Sigmoid colon (tissue), 7 donors: ENCODE measurements around the gene CD226. TPM values are rescaled to one million over a fixed set of nuclear protein-coding genes. Genes with fewer than 3 reads are reported as not detected.

Experiments
- DNase-seq: peaks from one replicate; pipeline ENCODE4 v3.0.0-alpha.2; 2019
- H3K27ac ChIP-seq, 4 donors: fragments of 200-600 bp; sonication (generic); one replicate each; pipeline ENCODE4 v1.5.1; 2016 to 2019; ENCODE audit warnings: mild to moderate bottlenecking in 1 of 4
- H3K27me3 ChIP-seq, 3 donors: fragments of 200-600 bp; sonication (generic); one replicate each; pipeline ENCODE4 v1.5.1; 2019; ENCODE audit warnings: mild to moderate bottlenecking in 1 of 3
- H3K36me3 ChIP-seq, 4 donors: fragments of 200-600 bp; sonication (generic); one replicate each; pipeline ENCODE4 v1.5.1; 2016 to 2019
- H3K4me1 ChIP-seq, 4 donors: fragments of 200-600 bp; sonication (generic); one replicate each; pipeline ENCODE4 v1.5.1; 2017 to 2019
- H3K4me3 ChIP-seq, 4 donors: fragments of 200-600 bp; sonication (generic); one replicate each; pipeline ENCODE4 v1.5.1; 2017 to 2019; ENCODE audit warnings: mild to moderate bottlenecking in 2 of 4, moderate library complexity in 1 of 4
- H3K9me3 ChIP-seq, 4 donors: fragments of 200-600 bp in 3 of 4; sonication (generic) in 3 of 4; one replicate each; pipeline versions ENCODE4 v1.5.1 to v1.6.1; 2013 to 2019
- EP300 ChIP-seq, 4 donors: sonication (generic); formaldehyde crosslinking; IDR thresholded peaks; one replicate each; pipeline ENCODE4 v1.6.1; 2017; ENCODE audit warnings: antibody characterized with exemption in 4 of 4
- POLR2A ChIP-seq, 2 donors: fragments of 450-650 bp; IDR thresholded peaks; one replicate each; pipeline ENCODE4 v1.6.1; 2016; ENCODE audit warnings: antibody characterized with exemption in 2 of 2, mild to moderate bottlenecking in 2 of 2, moderate library complexity in 2 of 2
- POLR2AphosphoS5 ChIP-seq, 4 donors: sonication (generic); formaldehyde crosslinking; IDR thresholded peaks; one replicate each; pipeline ENCODE4 v1.6.1; 2017; ENCODE audit warnings: antibody characterized with exemption in 4 of 4
- WGBS, 2 donors: extraction: QIAGEN DNeasy Blood & Tissue Kit; methylation state at CpG; one replicate each; pipeline ENCODE4 v1.1.7; 2013; 5-methylcytosine and 5-hydroxymethylcytosine counted together
- intact Hi-C: fragments of 100-400 bp; cut with DNase I; formaldehyde crosslinking; loops from one replicate; pipeline ENCODE4 v1.15.1; 2023
- polyA plus RNA-seq, 3 donors: library from polyadenylated mRNA; stranded (reverse); fragments of 200-250 nt; gene quantifications; one replicate each; pipeline ENCODE4 v1.2.3, GENCODE V29; 2013
- total RNA-seq, 4 donors: library from RNA; depleted of rRNA; stranded (reverse); fragments of >200 nt; gene quantifications; one replicate each; pipeline ENCODE4 v1.1.0, GENCODE V29; 2016
- TF ChIP-seq, protein P1 (sequence below), 4 experiments: fragments of 450-650 bp in 3 of 4; fragments of 200-600 bp in 1 of 4; IDR thresholded peaks; one replicate each; pipeline ENCODE4 v1.5.1; 2016 to 2019; ENCODE audit warnings: antibody characterized with exemption in 4 of 4, mild to moderate bottlenecking in 3 of 4, moderate library complexity in 2 of 4
- donor health status: healthy with polysubstance abuse.
- donor health status: Bipolar disorder and iron deficiency.
- donor health status: healthy.

CD226 gene
- total and polyA plus RNA-seq, 7 donors: under 0.01 to 2.4 (median 0.55) TPM

DNA sequence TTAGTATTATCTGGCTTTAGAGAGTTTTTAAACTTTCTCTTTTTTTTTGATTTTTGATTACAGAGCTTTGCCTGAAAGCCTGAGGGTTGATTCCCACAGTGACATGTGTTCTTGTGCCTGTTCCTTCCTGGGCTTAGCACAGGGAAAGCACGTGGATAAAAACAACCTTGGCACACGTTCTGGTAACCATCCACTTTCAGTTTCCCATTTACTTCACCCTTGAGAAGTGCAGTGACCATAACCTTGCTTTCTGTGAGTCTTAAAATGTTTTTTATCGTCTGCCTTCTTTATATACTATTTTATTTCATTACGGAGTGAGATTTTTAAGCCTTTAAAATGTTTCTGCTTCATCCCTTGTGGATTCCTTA is 11.5 kb downstream of the CD226 start:
- intact Hi-C loops: no loop called here
- Histone ChIP-seq H3K4me1 (peaks cover 0 to 6% (median 0%) of the 10 kb centered on the region in 4 donors), H3K27ac (peak overlapping the region in 1 of 4 donors; percentile 33), H3K4me3 (no peak overlapping the region), H3K36me3 (no peaks in the 10 kb centered on the region), H3K9me3 (no peaks in the 10 kb centered on the region), H3K27me3 (no peaks in the 10 kb centered on the region)
- 32 to 36% methylated on average over 4 of the region's 4 CpGs for WGBS, 2 donors
- DNase-seq: no peak
- TF ChIP-seq, protein P1, sequence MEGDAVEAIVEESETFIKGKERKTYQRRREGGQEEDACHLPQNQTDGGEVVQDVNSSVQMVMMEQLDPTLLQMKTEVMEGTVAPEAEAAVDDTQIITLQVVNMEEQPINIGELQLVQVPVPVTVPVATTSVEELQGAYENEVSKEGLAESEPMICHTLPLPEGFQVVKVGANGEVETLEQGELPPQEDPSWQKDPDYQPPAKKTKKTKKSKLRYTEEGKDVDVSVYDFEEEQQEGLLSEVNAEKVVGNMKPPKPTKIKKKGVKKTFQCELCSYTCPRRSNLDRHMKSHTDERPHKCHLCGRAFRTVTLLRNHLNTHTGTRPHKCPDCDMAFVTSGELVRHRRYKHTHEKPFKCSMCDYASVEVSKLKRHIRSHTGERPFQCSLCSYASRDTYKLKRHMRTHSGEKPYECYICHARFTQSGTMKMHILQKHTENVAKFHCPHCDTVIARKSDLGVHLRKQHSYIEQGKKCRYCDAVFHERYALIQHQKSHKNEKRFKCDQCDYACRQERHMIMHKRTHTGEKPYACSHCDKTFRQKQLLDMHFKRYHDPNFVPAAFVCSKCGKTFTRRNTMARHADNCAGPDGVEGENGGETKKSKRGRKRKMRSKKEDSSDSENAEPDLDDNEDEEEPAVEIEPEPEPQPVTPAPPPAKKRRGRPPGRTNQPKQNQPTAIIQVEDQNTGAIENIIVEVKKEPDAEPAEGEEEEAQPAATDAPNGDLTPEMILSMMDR (IDR thresholded peaks at IDR 0.05): no peak

DNA sequence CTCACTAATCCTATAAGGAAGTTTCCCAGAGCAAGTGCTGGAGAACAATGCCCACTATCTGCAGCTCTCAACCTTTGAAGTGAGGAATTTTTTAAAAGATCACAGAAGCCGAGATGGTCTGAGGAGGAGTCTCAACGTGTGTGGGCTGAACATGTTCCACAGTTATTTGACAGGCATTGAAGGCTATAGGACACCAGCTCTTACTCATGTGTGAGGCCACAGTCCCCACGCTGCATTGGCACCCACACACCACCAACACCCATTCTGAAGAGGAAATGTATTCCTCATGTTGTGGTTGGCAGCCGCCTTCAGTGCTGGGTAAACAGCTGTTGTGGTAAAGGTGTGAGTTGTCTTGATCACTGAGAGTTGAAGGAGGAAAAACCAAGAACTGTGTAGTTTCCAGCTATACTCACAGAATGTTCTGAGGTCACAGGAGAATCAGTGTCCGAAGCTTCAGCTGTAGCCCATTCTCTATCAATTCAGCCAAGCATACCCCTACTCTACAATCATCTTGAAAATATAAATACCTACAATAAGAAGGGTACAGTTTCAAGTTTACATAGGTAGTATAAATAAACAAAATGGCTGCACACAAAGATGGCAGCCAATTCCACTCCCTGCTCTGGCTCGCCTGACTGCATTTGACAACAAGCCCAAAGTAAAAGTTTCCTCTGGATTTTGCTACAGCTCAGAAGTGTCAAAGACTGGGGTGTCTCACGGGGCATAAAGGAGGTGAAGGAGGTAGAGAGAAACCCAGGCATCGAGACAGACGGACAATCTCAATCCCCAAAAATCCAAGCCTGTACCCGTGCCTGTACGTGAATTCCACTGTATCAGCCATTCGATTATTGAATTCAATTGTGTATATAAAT is 12.1 kb downstream of the CD226 start:
- no peak overlapping the region for H3K4me3 ChIP-seq

DNA sequence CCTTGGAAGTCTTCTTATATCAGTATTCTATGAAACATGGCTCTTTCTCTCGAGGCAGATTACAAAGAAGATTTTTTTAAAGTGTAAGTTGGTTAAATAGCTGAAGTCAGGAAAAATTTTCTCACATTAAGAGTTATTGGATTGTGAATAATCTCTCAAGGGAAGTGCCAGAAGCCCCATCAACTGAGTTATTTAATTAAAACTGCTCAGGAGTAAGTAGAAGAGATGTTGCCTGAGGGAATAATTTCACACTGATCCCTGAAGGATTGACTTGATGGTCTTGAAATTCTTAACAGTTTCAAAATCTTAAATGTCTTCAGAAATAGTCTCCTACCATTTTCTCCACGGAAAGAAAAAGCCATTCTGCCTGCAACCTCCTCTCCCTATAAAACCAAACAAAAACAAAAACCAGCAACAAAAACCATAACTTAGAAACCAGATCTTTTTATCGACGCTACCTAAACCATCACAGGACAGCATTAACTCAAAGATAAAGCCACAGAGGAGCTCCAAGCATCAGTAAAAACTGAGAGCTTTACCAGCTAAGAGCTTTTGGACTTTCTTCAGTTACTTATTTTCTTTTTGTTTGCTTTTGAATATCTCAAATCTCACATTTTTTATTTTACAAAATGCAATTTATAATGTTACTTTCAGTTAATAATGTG is 12.9 kb downstream of the CD226 start:
- TF ChIP-seq POLR2A (IDR thresholded peaks at IDR 0.05): no peak
- TF ChIP-seq, protein P1 (IDR thresholded peaks at IDR 0.05): no peak
- TF ChIP-seq EP300 (IDR thresholded peaks at IDR 0.05): no peak
- H3K27me3 ChIP-seq: no peaks in the 10 kb centered on the region
- H3K4me3 ChIP-seq: no peak overlapping the region
- peaks cover 0 to 6% (median 0%) of the 10 kb centered on the region in 4 donors for H3K4me1 ChIP-seq
- H3K27ac ChIP-seq: no peak overlapping the region
- intact Hi-C loops: no loop called here
- no peaks in the 10 kb centered on the region for H3K36me3 ChIP-seq
- 74 to 87% methylated on average over 4 of the region's 4 CpGs for WGBS, 2 donors
- DNase-seq: no peak
- no peaks in the 10 kb centered on the region for H3K9me3 ChIP-seq

More for the DNA sequence above, 12.1 kb downstream of the CD226 start:
- TF ChIP-seq, protein P1 (IDR thresholded peaks at IDR 0.05): no peak
- TF ChIP-seq POLR2AphosphoS5 (IDR thresholded peaks at IDR 0.05): no peak
- TF ChIP-seq POLR2A (IDR thresholded peaks at IDR 0.05): no peak
- no peak for TF ChIP-seq EP300 (IDR thresholded peaks at IDR 0.05)
- intact Hi-C loops: no loop called here
- DNase-seq: no peak
- no peak overlapping the region for H3K27ac ChIP-seq
- H3K36me3 ChIP-seq: no peaks in the 10 kb centered on the region
- no peaks in the 10 kb centered on the region for H3K9me3 ChIP-seq
- H3K27me3 ChIP-seq: no peaks in the 10 kb centered on the region
- H3K4me1 ChIP-seq: peaks cover 0 to 6% (median 0%) of the 10 kb centered on the region in 4 donors
- WGBS, 2 donors: 66 to 77% methylated on average over 12 of the region's 12 CpGs

DNA sequence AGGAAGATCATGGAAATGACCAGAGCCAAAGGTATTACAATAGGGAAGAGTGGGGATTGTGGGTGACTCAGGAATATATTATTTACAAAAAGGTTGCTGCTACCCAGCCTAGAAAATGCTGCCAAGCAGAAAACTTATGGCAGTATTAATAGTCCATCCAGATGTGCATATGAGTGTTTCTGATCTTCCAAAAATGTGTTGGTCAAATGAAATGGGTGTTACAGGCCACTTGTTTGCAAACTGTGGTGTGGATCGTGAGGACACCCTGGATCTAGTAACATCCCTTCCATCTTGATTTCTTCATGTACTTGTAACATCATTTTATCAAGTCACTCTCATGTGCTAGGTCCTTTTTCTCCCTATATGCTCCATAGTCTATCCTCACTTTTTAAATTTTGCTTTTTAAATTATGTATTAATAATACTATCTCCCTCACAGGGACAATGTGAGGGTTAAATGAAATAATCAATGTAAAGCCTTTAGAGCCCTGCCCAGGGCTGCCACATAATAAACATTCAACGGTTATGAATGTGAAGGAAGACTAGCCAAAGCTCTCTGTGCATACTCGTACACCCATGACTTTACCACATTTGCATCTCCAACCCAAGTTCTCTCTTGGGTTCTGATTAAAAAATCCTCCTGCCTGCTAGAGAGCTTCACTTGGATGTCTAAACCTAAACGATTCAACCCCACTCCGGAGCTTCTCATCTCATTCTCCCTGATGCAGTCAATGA is 18.5 kb downstream of the CD226 start:
- H3K36me3 ChIP-seq: no peaks in the 10 kb centered on the region
- H3K4me1 ChIP-seq: no peaks in the 10 kb centered on the region
- TF ChIP-seq POLR2A (IDR thresholded peaks at IDR 0.05): no peak
- intact Hi-C loops: no loop called here
- DNase-seq: no peak
- no peaks in the 10 kb centered on the region for H3K27me3 ChIP-seq
- no peaks in the 10 kb centered on the region for H3K9me3 ChIP-seq
- H3K27ac ChIP-seq: no peak overlapping the region
- H3K4me3 ChIP-seq: no peak overlapping the region
- 86 to 92% methylated on average over 5 of the region's 5 CpGs for WGBS, 2 donors

DNA sequence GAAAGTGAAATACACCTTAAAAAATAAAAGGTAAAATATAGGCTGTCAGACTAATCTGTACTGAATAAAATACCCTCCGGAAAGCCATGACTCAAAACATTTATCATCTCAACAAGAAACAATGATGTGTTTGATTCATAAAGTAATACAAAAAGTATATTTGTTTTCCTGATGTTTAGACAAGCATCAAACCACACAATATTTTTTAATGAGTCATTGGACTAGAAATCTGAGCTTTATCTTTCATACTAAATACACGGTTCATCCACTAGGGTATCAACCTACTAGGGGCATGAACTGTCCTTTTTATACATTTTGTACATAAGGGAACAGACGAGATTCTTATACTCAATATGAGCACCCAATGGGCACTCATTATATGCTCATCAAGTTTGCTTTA is 31.3 kb downstream of the CD226 start:
- no peak for DNase-seq
- H3K9me3 ChIP-seq: no peaks in the 10 kb centered on the region
- no peak overlapping the region for H3K27ac ChIP-seq
- 80 to 88% methylated on average over 3 of the region's 3 CpGs for WGBS, 2 donors
- no peaks in the 10 kb centered on the region for H3K4me1 ChIP-seq
- H3K4me3 ChIP-seq: no peak overlapping the region
- H3K36me3 ChIP-seq: no peaks in the 10 kb centered on the region
- H3K27me3 ChIP-seq: no peaks in the 10 kb centered on the region
- TF ChIP-seq POLR2AphosphoS5 (IDR thresholded peaks at IDR 0.05) (no peak), POLR2A (IDR thresholded peaks at IDR 0.05) (no peak), EP300 (IDR thresholded peaks at IDR 0.05) (no peak)
- TF ChIP-seq, protein P1 (IDR thresholded peaks at IDR 0.05): no peak
- intact Hi-C loops: no loop called here
